Measurements from ENCODE around the gene ZNF800.

Gene ZNF800

DNA sequence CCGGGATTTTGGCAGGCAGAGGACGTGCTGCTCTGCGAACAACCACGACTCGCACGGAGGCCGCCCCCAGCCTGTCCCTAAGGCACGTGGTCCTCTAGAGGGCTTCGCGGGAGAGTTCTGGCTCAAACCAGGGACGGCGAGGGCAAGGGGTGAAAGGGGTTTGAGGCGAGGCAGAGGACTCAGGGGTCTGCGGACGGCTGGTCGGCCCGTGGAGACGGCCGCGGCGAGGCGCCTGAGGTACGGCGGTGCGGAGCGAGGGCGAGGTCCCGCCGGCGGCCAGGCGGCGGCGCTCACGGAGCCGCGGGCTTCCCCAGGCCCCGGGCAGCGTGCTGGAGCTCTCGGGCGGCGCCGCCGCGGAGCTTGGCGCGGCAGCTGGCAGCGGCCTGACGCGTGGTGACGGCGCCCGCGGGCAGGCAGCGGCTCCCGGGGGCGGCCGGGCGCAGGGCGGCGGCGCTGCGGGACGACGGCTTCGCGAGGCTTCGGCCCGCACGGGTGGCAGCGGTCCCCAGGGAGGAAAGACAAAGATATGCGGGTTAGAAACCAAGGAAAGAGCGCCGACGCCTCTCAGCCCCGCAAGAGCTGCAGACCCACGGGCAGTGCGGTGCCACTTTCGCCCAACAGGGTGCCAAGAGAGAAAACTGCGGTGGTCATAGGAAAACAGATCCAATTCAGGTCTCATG lies 44.8 kb downstream of the ZNF800 start:
- peak; percentile 84 for DNase-seq

- DNase-seq, result peak; percentile 53
Observed at GRCh38 chr7:127346575-127347256, 45.8 kb downstream of the ZNF800 start.

GRCh38 chr7:127342596-127342995 lies 49.9 kb downstream of the ZNF800 start:
- DNase-seq, result no peak

- DNase-seq, result no peak
Observed at GRCh38 chr7:127338122-127338521, 54.4 kb downstream of the ZNF800 start.

- DNase-seq, result no peak
Observed at GRCh38 chr7:127337581-127337980, 54.9 kb downstream of the ZNF800 start.

DNA sequence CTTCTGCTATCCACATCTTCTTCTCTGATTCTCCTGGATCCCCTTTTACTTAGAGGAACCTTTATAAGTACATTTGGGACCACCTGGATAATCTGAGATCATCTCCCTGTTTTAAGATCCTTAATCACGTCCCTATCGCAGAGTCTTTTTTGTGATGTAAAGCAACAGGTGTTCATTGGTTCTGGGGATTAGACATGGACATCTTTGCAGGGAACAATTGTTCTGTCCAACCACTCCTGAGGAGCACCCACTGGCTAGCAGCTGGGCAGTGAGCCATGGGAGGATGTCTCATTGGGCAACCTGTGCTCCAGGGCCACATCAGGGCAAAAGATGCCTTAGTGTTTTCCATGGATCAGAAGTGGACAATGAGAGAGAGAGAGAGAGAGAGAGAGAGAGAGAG lies 56.0 kb downstream of the ZNF800 start:
- DNase-seq, result no peak

- DNase-seq, result no peak
Observed at GRCh38 chr7:127332880-127333279, 59.6 kb downstream of the ZNF800 start.

GRCh38 chr7:127330070-127330469 lies 62.4 kb downstream of the ZNF800 start:
- DNase-seq, result no peak

GRCh38 chr7:127322832-127323493 lies 69.5 kb downstream of the ZNF800 start:
- no peak for DNase-seq

DNA sequence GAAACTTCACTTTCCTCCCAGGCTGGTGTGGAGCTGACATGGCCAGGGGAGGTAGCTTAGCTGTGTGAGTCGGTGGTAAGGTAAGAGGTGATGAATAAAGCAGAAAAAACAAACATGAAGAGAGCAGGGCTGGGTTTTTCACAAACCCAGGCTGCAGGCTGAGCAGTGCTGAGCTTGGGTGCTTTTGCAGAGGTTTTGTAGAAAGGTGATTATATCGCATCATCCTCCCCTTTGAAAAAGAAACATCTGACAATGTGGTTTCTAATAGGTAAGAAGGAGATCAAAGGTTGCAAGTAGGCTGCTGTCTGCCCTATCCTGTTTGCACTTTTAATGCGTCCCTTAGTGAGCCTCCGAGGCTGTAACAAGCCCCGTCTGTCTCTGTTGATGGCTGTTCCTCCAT lies 70.2 kb downstream of the ZNF800 start:
- DNase-seq, result no peak

GRCh38 chr7:127320974-127321373 lies 71.5 kb downstream of the ZNF800 start:
- no peak for DNase-seq

Measured in activated CD8-positive, alpha-beta memory T cell treated with anti-CD3 and anti-CD28 coated beads, Interleukin-2, amount 50 U/mL, for 48 hours (primary cell).